PC-9 (cell line): Measurements from ENCODE around the gene CKS1B. TPM values are rescaled to one million over a fixed set of nuclear protein-coding genes. Genes with fewer than 3 reads are reported as not detected.
A peak's percentile ranks its signal among the peaks of the same experiment; 100 is the strongest.
"Not testable (repeated sequence)": the region's sequence is repeated elsewhere in the genome, so short reads cannot be mapped to it uniquely, and the experiment has no call there.

ENCODE experiments used
- BruUV-seq: library from RNA; stranded (reverse); fragments of 400-500 nt; replicated peaks from 2 replicates; lab custom pipeline; 2021; lab: Mats Ljungman, UMichigan
- CTCF ChIA-PET: fragments of 300-600 bp; sonication (Branson Sonifier 250); formaldehyde crosslinking; loops from one replicate; lab custom pipeline; 2022; ENCODE audit warnings: antibody characterized with exemption; lab: Charles Lee
- POLR2A ChIA-PET: fragments of 300-600 bp; sonication (Branson Sonifier 250); formaldehyde crosslinking; loops from one replicate; lab custom pipeline; 2022; ENCODE audit warnings: antibody characterized with exemption; ENCODE audit not compliant: unreplicated experiment; lab: Charles Lee
- DNase-seq, 2 experiments: peaks; one replicate each; pipeline versions ENCODE4 v3.0.0 to v3.0.0-alpha.2; 2015 to 2022; ENCODE audit warnings: mixed read lengths in 1 of 2
- H2AFZ ChIP-seq: fragments of 200-600 bp; sonication (generic); 2 replicates; pipeline ENCODE4 v1.8.1; 2017; ENCODE audit warnings: antibody characterized with exemption
- H3F3A ChIP-seq: fragments of 200-600 bp; sonication (generic); 2 replicates; pipeline ENCODE4 v1.8.1; 2017; ENCODE audit warnings: antibody characterized with exemption, mild to moderate bottlenecking, low read depth; ENCODE audit not compliant: insufficient read depth
- H3K27ac ChIP-seq: fragments of 200-600 bp; sonication (generic); 2 replicates; pipeline ENCODE4 v1.6.1; 2016; ENCODE audit warnings: mixed run types
- H3K27me3 ChIP-seq: fragments of 200-600 bp; sonication (generic); 2 replicates; pipeline ENCODE4 v1.6.1; 2016; ENCODE audit warnings: low read depth, mixed run types; ENCODE audit not compliant: insufficient read depth
- H3K36me3 ChIP-seq: fragments of 200-600 bp; sonication (generic); 2 replicates; pipeline ENCODE4 v1.6.1; 2016; ENCODE audit warnings: low read depth, mixed run types
- H3K4me1 ChIP-seq: fragments of 200-600 bp; sonication (generic); replicated peaks from 2 replicates; pipeline ENCODE4 v1.6.1; 2016; ENCODE audit warnings: mixed run types; ENCODE audit not compliant: insufficient read depth
- H3K4me2 ChIP-seq: fragments of 200-600 bp; sonication (generic); 2 replicates; pipeline ENCODE4 v1.6.1; 2017; ENCODE audit warnings: mixed run types
- H3K4me3 ChIP-seq: fragments of 200-600 bp; sonication (generic); 2 replicates; pipeline ENCODE4 v1.6.1; 2016; ENCODE audit warnings: mixed run types
- H3K79me2 ChIP-seq: fragments of 200-600 bp; sonication (generic); 2 replicates; pipeline ENCODE4 v1.6.1; 2017; ENCODE audit warnings: low read depth, mixed run types
- H3K9me2 ChIP-seq: fragments of 200-600 bp; sonication (generic); 2 replicates; pipeline ENCODE4 v1.8.1; 2017; ENCODE audit warnings: mild to moderate bottlenecking; ENCODE audit not compliant: insufficient read depth
- H3K9me3 ChIP-seq: fragments of 200-600 bp; sonication (generic); 2 replicates; pipeline ENCODE4 v1.8.1; 2016; ENCODE audit warnings: low read depth; ENCODE audit not compliant: insufficient read depth
- H4K20me1 ChIP-seq: fragments of 200-600 bp; sonication (generic); 2 replicates; pipeline ENCODE4 v1.8.1; 2017; ENCODE audit not compliant: insufficient read depth
- EZH2 ChIP-seq: fragments of 200-600 bp; sonication (generic); IDR thresholded peaks from 2 replicates; pipeline ENCODE4 v1.8.0; 2017; ENCODE audit warnings: antibody characterized with exemption, low read depth
- intact Hi-C: fragments of 100-400 bp; cut with micrococcal nuclease; formaldehyde crosslinking; loops from one replicate; pipeline ENCODE4 v1.10.0; 2022; ENCODE audit not compliant: unreplicated experiment
- total RNA-seq: library from RNA; stranded (reverse); gene quantifications from 2 replicates; pipeline ENCODE4 v1.2.3, GENCODE V29; 2021
- TF ChIP-seq, protein P1 (sequence below): fragments of 200-600 bp; sonication (generic); conservative IDR thresholded peaks from 2 replicates; pipeline ENCODE4 v1.6.1; 2017; ENCODE audit warnings: mixed run types, antibody characterized with exemption, mild to moderate bottlenecking, moderate library complexity

CKS1B gene
- total RNA-seq, 1 experiment from 2014 or later: 236 TPM

DNA sequence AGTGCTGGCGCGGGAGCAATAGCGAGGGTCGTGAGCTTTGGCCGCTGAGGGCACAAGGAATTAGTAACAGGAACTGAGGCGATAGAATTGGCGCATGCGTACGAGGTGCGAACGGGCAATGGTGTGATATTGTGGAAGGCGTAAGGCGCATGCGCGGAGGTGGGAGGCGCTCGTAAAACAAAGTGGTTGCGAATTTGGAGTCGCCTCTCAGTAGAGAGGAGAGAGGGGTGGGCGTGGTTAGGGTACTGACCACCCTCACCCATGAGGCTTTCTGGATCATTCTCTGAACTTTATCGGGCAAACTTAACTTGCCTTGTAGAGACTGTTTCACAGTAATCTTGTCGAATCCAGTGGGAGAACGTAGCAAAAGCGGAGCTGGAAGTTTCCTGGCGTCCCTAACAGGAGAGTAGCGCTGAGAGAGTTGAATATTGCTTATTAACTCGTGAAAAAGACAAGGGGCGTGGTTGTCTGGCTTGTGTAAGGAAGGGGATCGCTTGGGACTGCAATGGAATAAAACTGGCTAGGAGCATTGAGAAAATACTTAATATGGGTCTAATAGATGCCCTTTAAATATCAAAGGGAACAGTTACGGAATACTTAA, 427 bp downstream of the CKS1B start:
- Histone ChIP-seq H3K79me2 (peaks cover 69% of the 10 kb centered on the region), H3K4me2 (peak overlapping the region; percentile 84), H3K27me3 (no peaks in the 10 kb centered on the region), H3K36me3 (peaks cover 23% of the 10 kb centered on the region), H4K20me1 (peaks cover 6% of the 10 kb centered on the region; the same call in 1 of the 2 replicates), H3F3A (peaks cover 72% of the 10 kb centered on the region), H3K4me3 (peak overlapping the region; percentile 87), H2AFZ (peak overlapping the region; percentile 53; the same call in 1 of the 2 replicates), H3K9me3 (no peaks in the 10 kb centered on the region), H3K9me2 (no peaks in the 10 kb centered on the region), H3K27ac (peak overlapping the region; percentile 97), H3K4me1 (peaks cover 42% of the 10 kb centered on the region)
- TSS peak; percentile 59 for BruUV-seq
- POLR2A ChIA-PET: interaction anchor here (0.7 kb wide), 2 partner anchors 10 to 67 kb away, joined by 4 to 6 read pairs; no protein-coding TSS in a partner anchor
- peak; percentile 89 to 93 for DNase-seq
- CTCF ChIA-PET: interaction anchor here (1.3 kb wide), 1 partner anchor 110 kb away, joined by 3 read pairs; no protein-coding TSS in a partner anchor
- intact Hi-C loops: loop anchor here (1.0 to 5.0 kb wide), 3 partner anchors 42 to 347 kb away; partner anchors contain the start of genes RUSC1 and SLC50A1
- no peak for TF ChIP-seq EZH2
- TF ChIP-seq, protein P1, sequence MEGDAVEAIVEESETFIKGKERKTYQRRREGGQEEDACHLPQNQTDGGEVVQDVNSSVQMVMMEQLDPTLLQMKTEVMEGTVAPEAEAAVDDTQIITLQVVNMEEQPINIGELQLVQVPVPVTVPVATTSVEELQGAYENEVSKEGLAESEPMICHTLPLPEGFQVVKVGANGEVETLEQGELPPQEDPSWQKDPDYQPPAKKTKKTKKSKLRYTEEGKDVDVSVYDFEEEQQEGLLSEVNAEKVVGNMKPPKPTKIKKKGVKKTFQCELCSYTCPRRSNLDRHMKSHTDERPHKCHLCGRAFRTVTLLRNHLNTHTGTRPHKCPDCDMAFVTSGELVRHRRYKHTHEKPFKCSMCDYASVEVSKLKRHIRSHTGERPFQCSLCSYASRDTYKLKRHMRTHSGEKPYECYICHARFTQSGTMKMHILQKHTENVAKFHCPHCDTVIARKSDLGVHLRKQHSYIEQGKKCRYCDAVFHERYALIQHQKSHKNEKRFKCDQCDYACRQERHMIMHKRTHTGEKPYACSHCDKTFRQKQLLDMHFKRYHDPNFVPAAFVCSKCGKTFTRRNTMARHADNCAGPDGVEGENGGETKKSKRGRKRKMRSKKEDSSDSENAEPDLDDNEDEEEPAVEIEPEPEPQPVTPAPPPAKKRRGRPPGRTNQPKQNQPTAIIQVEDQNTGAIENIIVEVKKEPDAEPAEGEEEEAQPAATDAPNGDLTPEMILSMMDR: no peak

DNA sequence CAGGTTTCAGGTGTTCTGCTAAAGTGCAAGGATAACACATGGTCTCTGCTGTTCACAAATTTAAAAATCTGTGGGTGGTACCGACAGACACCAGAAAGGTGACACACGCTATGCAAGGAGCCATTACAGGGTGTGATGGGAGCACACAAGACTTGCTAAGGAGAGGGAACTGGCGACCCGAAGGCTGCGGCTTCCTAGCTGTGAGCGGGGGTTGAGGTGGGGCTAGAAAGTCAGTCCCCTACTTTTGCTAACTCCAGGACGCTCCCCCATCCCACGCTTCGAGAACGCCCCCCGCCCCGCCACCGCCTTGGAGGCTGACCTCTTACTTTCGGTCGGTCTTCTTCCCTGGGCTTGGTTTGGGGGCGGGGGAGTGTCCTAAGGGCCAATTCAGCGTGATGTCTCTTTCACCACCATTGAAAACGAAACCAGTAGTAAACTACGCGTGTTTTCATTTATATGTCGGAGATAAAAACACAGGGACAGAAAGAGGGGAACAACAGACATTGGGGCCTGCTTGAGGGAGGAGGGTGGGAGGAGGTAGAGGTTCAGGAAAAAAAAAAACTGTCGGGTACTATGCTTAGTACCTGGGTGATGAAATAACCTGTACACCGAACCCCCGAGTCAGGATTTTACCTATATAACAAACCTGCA, 1.1 kb downstream of the CKS1B start:
- peaks cover 64% of the 10 kb centered on the region for H3K79me2 ChIP-seq
- peak overlapping the region; percentile 53 for H2AFZ ChIP-seq
- peak overlapping the region; percentile 87 for H3K4me3 ChIP-seq
- no peaks in the 10 kb centered on the region for H3K9me3 ChIP-seq
- ChIA-PET POLR2A (interaction anchor here (0.6 kb wide), 1 partner anchor 10 kb away, joined by 3 read pairs; no protein-coding TSS in a partner anchor), CTCF (no interaction called here)
- peak overlapping the region; percentile 97 for H3K27ac ChIP-seq
- TF ChIP-seq, protein P1: no peak
- TF ChIP-seq EZH2: no peak
- H3K4me1 ChIP-seq: peaks cover 36% of the 10 kb centered on the region
- peaks cover 6% of the 10 kb centered on the region; the same call in 1 of the 2 replicates for H4K20me1 ChIP-seq
- H3K9me2 ChIP-seq: no peaks in the 10 kb centered on the region
- no TSS peak for BruUV-seq
- peaks cover 23% of the 10 kb centered on the region for H3K36me3 ChIP-seq
- H3F3A ChIP-seq: peaks cover 78% of the 10 kb centered on the region
- H3K27me3 ChIP-seq: no peaks in the 10 kb centered on the region
- DNase-seq: peak; percentile 43 to 47
- peak overlapping the region; percentile 84 for H3K4me2 ChIP-seq
- intact Hi-C loops: no loop called here

DNA sequence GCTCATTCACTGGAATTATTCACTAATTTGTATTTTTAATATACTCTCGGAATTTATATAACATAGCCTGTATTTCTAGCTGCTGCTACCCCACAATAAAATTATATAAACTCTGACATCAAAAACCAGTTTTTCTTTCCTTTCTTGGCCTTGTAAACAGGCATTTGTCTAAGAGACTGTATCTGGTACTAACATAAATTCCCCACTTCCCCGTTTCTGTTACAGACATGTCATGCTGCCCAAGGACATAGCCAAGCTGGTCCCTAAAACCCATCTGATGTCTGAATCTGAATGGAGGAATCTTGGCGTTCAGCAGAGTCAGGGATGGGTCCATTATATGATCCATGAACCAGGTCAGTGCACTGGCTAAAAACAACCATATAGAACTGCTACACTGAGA, 3.3 kb downstream of the CKS1B start:
- POLR2A ChIA-PET: interaction anchor here (0.7 kb wide), 1 partner anchor 563 kb away, joined by 5 read pairs; no protein-coding TSS in a partner anchor
- intact Hi-C loops: not testable (repeated sequence)

More for the DNA sequence above, 3.3 kb downstream of the CKS1B start:
- H3K4me1 ChIP-seq: peaks cover 22% of the 10 kb centered on the region
- DNase-seq, H3K4me3 ChIP-seq, H3K27me3 ChIP-seq, CTCF ChIA-PET, H3K9me2 ChIP-seq, H3K9me3 ChIP-seq, H2AFZ ChIP-seq, BruUV-seq, H4K20me1 ChIP-seq: not testable (repeated sequence)
- peaks cover 74% of the 10 kb centered on the region for H3F3A ChIP-seq
- peaks cover 46% of the 10 kb centered on the region for H3K79me2 ChIP-seq
- H3K4me2 ChIP-seq: peak overlapping the region; percentile 84; the same call in 1 of the 2 replicates
- peak overlapping the region; percentile 8; the same call in 1 of the 2 replicates for H3K27ac ChIP-seq
- peaks cover 23% of the 10 kb centered on the region for H3K36me3 ChIP-seq
